Measurements from ENCODE around the gene GAL3ST2.

DNA sequence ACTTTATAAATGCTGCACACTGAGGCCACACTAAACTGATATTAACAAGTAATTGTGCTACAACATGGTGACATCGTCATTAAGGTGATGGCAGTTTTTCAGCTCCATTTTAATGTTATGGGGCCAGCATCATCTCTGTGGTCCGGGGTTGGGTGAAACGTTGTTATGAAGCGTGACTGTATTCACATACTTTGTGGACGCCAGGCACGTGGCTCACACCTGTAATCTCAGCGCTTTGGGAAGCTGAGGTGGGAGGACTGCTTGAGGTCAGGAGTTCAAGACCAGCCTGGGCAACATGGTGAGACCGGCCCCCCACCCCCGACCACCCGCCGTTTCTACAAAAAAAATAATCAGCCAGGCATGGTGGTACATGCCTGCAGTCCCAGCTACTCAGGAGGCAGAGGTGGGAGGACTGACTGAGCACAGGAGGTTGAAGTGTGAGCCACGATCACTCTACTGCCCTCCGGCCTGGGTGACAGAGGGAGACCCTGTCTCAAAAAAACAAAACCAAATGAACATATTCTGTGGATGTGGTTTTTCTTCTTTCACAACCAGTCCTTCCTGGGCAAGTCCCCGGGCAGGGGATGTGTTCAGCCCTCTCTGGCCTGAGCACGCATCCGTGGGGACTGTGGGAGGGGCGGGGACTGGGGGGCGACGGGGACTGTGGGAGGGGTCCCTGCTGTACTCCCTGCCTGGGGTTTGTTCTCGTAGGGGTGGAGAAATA, 12.9 kb upstream of the GAL3ST2 start:
- TF ChIP-seq, protein P1, sequence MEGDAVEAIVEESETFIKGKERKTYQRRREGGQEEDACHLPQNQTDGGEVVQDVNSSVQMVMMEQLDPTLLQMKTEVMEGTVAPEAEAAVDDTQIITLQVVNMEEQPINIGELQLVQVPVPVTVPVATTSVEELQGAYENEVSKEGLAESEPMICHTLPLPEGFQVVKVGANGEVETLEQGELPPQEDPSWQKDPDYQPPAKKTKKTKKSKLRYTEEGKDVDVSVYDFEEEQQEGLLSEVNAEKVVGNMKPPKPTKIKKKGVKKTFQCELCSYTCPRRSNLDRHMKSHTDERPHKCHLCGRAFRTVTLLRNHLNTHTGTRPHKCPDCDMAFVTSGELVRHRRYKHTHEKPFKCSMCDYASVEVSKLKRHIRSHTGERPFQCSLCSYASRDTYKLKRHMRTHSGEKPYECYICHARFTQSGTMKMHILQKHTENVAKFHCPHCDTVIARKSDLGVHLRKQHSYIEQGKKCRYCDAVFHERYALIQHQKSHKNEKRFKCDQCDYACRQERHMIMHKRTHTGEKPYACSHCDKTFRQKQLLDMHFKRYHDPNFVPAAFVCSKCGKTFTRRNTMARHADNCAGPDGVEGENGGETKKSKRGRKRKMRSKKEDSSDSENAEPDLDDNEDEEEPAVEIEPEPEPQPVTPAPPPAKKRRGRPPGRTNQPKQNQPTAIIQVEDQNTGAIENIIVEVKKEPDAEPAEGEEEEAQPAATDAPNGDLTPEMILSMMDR (IDR thresholded peaks at IDR 0.05; ENCODE audit: insufficient read depth, low read depth, low read length), result no peak
- no peak for TF ChIP-seq EZH2 (IDR thresholded peaks at IDR 0.05; ENCODE audit: insufficient read depth, low read length)
